ENCODE data around the gene PRSS16. TPM values are rescaled to one million over a fixed set of nuclear protein-coding genes. Genes with fewer than 3 reads are reported as not detected.

PRSS16 gene
- total and polyA plus RNA-seq, 2 donors (not counting 3 experiments of a cell fraction or from before 2014, with no cell fraction given): not detected

GRCh38 chr6:27238010-27238983 is 9.2 kb upstream of the PRSS16 start:
- H3K9me1 ChIP-seq (replicated peaks; ENCODE audit: control insufficient read depth, extremely low read depth, insufficient read depth, low read length): no peaks in the 10 kb centered on the region
- dilution Hi-C loops (cut with MboI; ENCODE audit: extremely low pct_ligation_motif_present, low sequenced_read_pairs): no loop called here
- peak overlapping the region; percentile 93 for H3K4me2 ChIP-seq (ENCODE audit: insufficient read depth, low read length)
- peaks cover 12% of the 10 kb centered on the region for H3K4me1 ChIP-seq (ENCODE audit: control insufficient read depth, extremely low read depth, insufficient read depth, low read length)
- no peak overlapping the region for H3K27ac ChIP-seq (ENCODE audit: insufficient read depth, low read depth, low read length)
- ChIA-PET CTCF (interaction anchor here (1.3 to 1.7 kb wide), 2 partner anchors 24 to 514 kb away, joined by 3 to 10 read pairs; no protein-coding TSS in a partner anchor), POLR2A (no interaction called here)
- no peaks in the 10 kb centered on the region for H3K79me2 ChIP-seq (ENCODE audit: control insufficient read depth, insufficient read depth, low read length)
- H4K20me1 ChIP-seq (replicated peaks; ENCODE audit: control insufficient read depth, extremely low read depth, insufficient read depth, low read length): no peaks in the 10 kb centered on the region
- no TSS peak for BruUV-seq (replicated peaks)
- intact Hi-C loops (cut with micrococcal nuclease): loop anchor here (5.0 kb wide), 2 partner anchors 61 to 309 kb away; no protein-coding TSS in a partner anchor
- TF ChIP-seq, protein P1, sequence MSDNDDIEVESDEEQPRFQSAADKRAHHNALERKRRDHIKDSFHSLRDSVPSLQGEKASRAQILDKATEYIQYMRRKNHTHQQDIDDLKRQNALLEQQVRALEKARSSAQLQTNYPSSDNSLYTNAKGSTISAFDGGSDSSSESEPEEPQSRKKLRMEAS (IDR thresholded peaks at IDR 0.05; ENCODE audit: insufficient read depth, insufficient read length): no peak
- peak; percentile 42 for TF ChIP-seq EZH2 (IDR thresholded peaks at IDR 0.05; ENCODE audit: borderline replicate concordance, low read depth, low read length, severe bottlenecking)
- TF ChIP-seq FOS (IDR thresholded peaks at IDR 0.05; ENCODE audit: borderline replicate concordance, insufficient read depth, low read length): no peak
- peak; percentile 15 for FAIRE-seq
- peak; percentile 10 for DNase-seq (ENCODE audit: low read depth, low spot score)
- H3K27me3 ChIP-seq (ENCODE audit: control insufficient read depth in 2 of 2, insufficient read depth in 2 of 2, low read length in 2 of 2): peaks cover 2 to 8% of the 10 kb centered on the region in 2 experiments
- H3K4me3 ChIP-seq (replicated peaks in 1 of 3; ENCODE audit: insufficient read depth in 1 of 3, low read depth in 1 of 3, low read length in 3 of 3): peak overlapping the region; percentile 10 to 65 (median 61)
- H3K9ac ChIP-seq (replicated peaks; ENCODE audit: extremely low read depth, insufficient read depth, low read length): no peak overlapping the region
- peak overlapping the region; percentile 49 for H2AFZ ChIP-seq (ENCODE audit: low read depth, low read length)
- H3K36me3 ChIP-seq (ENCODE audit: control insufficient read depth in 2 of 2, extremely low read depth in 1 of 2, insufficient read depth in 2 of 2, low read length in 2 of 2): no peaks in the 10 kb centered on the region
- H3K9me3 ChIP-seq (replicated peaks; ENCODE audit: control insufficient read depth, insufficient read depth, low read length): no peaks in the 10 kb centered on the region

DNA sequence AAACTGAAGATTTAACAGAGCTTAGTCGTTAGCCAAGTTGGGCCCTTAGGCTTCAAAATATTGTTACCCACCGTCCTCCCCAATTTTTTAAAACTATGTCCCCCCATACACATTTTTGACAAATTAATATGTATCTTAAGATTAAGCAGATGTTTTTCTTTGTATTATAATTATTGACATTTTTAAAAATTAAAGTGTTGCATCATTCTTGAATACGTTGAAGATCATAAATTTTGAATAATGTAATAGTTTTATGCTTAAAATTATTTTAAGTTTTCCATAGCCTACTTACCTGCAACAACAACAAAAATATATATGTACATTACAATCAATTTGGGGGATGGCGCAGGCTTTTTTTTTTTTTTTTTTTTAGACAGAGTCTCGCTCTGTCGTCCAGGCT is 8.2 kb upstream of the PRSS16 start:
- POLR2A ChIA-PET: no interaction called here
- Histone ChIP-seq H2AFZ (ENCODE audit: low read depth, low read length) (no peak overlapping the region), H3K9me1 (replicated peaks; ENCODE audit: control insufficient read depth, extremely low read depth, insufficient read depth, low read length) (no peaks in the 10 kb centered on the region), H3K9ac (replicated peaks; ENCODE audit: extremely low read depth, insufficient read depth, low read length) (no peak overlapping the region), H3K4me1 (ENCODE audit: control insufficient read depth, extremely low read depth, insufficient read depth, low read length) (peaks cover 12% of the 10 kb centered on the region), H3K4me3 (replicated peaks in 1 of 3; ENCODE audit: insufficient read depth in 1 of 3, low read depth in 1 of 3, low read length in 3 of 3) (no peak overlapping the region), H3K27ac (ENCODE audit: insufficient read depth, low read depth, low read length) (no peak overlapping the region), H4K20me1 (replicated peaks; ENCODE audit: control insufficient read depth, extremely low read depth, insufficient read depth, low read length) (no peaks in the 10 kb centered on the region), H3K36me3 (ENCODE audit: control insufficient read depth in 2 of 2, extremely low read depth in 1 of 2, insufficient read depth in 2 of 2, low read length in 2 of 2) (no peaks in the 10 kb centered on the region), H3K9me3 (replicated peaks; ENCODE audit: control insufficient read depth, insufficient read depth, low read length) (no peaks in the 10 kb centered on the region), H3K4me2 (ENCODE audit: insufficient read depth, low read length) (no peak overlapping the region), H3K79me2 (ENCODE audit: control insufficient read depth, insufficient read depth, low read length) (no peaks in the 10 kb centered on the region), H3K27me3 (ENCODE audit: control insufficient read depth in 2 of 2, insufficient read depth in 2 of 2, low read length in 2 of 2) (peaks cover 5 to 6% of the 10 kb centered on the region in 2 experiments)
- FAIRE-seq (no peak), DNase-seq (ENCODE audit: low read depth, low spot score) (no peak)
- CTCF ChIA-PET: interaction anchor here (1.3 kb wide), 1 partner anchor 25 kb away, joined by 3 read pairs; no protein-coding TSS in a partner anchor
- dilution Hi-C loops (cut with MboI; ENCODE audit: extremely low pct_ligation_motif_present, low sequenced_read_pairs): no loop called here
- intact Hi-C loops (cut with micrococcal nuclease): loop anchor here (5.0 kb wide), 2 partner anchors 62 to 308 kb away; no protein-coding TSS in a partner anchor
- no TSS peak for BruUV-seq (replicated peaks)
- TF ChIP-seq JUN (IDR thresholded peaks at IDR 0.05; ENCODE audit: borderline replicate concordance, insufficient read depth, insufficient read length, low read depth): no peak
- TF ChIP-seq CTCF (IDR thresholded peaks at IDR 0.05; ENCODE audit: extremely low read depth in 1 of 2, insufficient read depth in 1 of 2, low read depth in 1 of 2, low read length in 2 of 2): no peak

Measured in endothelial cell of umbilical vein (primary cell).